NT2/D1 (cell line): Measurements from ENCODE around the gene GADD45B.

Source experiments
- SUZ12 ChIP-seq: IDR thresholded peaks from 2 replicates; pipeline ENCODE4 v1.6.1; 2011; ENCODE audit not compliant: insufficient read length, insufficient read depth; ENCODE audit errors: extremely low read depth
- YY1 ChIP-seq: IDR thresholded peaks from 2 replicates; pipeline ENCODE4 v1.6.1; 2011; ENCODE audit not compliant: insufficient read length, insufficient read depth
- ZNF274 ChIP-seq: IDR thresholded peaks from 2 replicates; pipeline ENCODE4 v1.6.1; 2011; ENCODE audit warnings: mild to moderate bottlenecking, low read depth, low read length

- no peak for TF ChIP-seq YY1
- TF ChIP-seq SUZ12 = no peak
- no peak for TF ChIP-seq ZNF274
These were observed 48.5 kb downstream of the GADD45B start for GRCh38 chr19:2524361-2524839.
